ENCODE results near the gene IL27RA.
A peak's percentile ranks its signal among the peaks of the same experiment; 100 is the strongest.

Gene IL27RA

GRCh38 chr19:14000691-14001375, 30.7 kb upstream of the IL27RA start:
- no peak overlapping the region for H3K27ac ChIP-seq

GRCh38 chr19:14002571-14003250, 28.9 kb upstream of the IL27RA start:
- TF ChIP-seq CTCF (conservative IDR thresholded peaks at IDR 0.05) = no peak
- no peak overlapping the region for H3K27ac ChIP-seq

More at GRCh38 chr19:14000691-14001375, 30.7 kb upstream of the IL27RA start:
- TF ChIP-seq CTCF (conservative IDR thresholded peaks at IDR 0.05) = no peak

- no peak for TF ChIP-seq CTCF (conservative IDR thresholded peaks at IDR 0.05)
- H3K27ac ChIP-seq = no peak overlapping the region
Measured at GRCh38 chr19:14003251-14004055, 28.1 kb upstream of the IL27RA start.

- no peak for TF ChIP-seq CTCF (conservative IDR thresholded peaks at IDR 0.05)
- peak overlapping the region; percentile 90 for H3K27ac ChIP-seq
Measured at GRCh38 chr19:14004619-14005348, 26.8 kb upstream of the IL27RA start.

- H3K27ac ChIP-seq = peak overlapping the region; percentile 90
- no peak for TF ChIP-seq CTCF (conservative IDR thresholded peaks at IDR 0.05)
Measured at GRCh38 chr19:14005349-14006084, 26.0 kb upstream of the IL27RA start.

- TF ChIP-seq CTCF (conservative IDR thresholded peaks at IDR 0.05) = no peak
- peak within 1 kb of the TSS; percentile 90 for H3K27ac ChIP-seq
Measured at GRCh38 chr19:14006085-14006765, 25.3 kb upstream of the IL27RA start, which contains the start of gene RFX1. Gene RFX1, minus strand, starts transcription at chr19:14006320. Its CDS starts 12,477 bp downstream, at chr19:13993843.

All from VCaP (cell line).